ENCODE results near the gene INO80.

INO80 gene

DNA sequence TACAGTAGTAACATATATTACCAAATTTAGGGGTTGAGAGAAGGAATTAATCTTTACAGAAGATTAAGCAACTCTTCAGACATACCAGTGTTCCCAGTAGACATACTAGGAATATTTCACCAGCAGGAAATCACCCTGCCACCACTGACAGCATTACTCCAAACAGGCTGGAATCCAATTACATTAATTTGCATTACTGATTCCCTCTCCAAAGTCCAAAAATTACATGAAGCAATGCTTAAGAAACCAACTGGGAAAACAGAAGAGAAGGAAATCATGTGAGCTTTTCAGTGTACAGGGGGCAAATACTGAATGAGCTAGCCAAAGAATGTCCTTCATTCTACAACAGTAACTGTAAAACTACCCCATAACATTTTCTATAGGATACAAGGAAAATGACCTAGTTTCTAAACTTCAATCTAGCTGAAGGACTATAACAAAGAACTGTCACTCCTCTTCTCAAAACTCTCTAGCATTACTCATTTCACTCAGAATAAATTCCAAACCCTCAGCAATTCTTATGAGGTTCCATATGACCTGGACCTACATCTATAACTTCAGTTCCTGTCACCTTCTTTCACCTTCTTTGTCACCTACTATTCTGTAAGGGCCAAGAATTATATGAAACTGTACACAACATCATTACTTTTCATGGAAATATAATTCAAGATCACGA is 72.7 kb downstream of the INO80 start:
- no peak for DNase-seq (ENCODE audit: low read depth)

DNA sequence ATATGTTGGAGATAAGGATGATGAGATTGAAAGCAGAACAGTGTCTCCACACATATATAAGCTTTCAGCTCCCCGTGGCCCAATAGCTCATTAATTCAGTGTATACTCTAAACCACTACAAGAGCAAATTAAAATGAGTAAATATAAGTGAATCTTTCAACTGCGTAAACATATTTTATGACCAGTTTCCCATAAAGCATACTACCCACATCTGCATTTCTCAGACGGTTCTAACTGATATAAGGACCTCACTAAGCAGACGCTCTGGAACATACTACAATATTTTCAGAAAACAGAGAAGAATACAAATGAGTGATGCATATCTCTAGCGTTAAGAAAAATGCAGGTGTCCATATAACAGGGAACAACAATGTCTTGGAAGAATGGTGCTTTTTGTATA is 73.2 kb downstream of the INO80 start:
- DNase-seq (ENCODE audit: low read depth) = no peak

DNA sequence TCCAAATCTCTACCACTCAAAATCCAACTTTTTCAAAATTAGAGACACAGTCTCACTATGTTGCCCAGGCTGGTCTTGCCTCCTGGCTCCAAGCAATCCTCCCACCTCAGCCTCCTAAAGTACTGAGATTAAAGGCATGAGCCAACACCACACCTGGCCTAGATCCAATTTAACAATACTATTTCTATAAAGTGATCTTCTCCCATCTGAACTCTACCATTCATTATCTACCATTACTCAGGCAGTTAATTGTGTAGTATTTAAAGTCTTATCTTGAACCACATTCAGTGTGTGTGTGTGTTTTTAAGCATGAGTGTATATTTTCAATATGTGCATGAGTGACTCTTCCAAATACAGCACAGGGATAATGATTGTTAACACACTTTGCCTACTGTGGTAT is 77.0 kb downstream of the INO80 start:
- no peak for DNase-seq (ENCODE audit: low read depth)

- no peak for DNase-seq (ENCODE audit: low read depth)
These were observed 84.1 kb downstream of the INO80 start for GRCh38 chr15:41032079-41032328.

DNA sequence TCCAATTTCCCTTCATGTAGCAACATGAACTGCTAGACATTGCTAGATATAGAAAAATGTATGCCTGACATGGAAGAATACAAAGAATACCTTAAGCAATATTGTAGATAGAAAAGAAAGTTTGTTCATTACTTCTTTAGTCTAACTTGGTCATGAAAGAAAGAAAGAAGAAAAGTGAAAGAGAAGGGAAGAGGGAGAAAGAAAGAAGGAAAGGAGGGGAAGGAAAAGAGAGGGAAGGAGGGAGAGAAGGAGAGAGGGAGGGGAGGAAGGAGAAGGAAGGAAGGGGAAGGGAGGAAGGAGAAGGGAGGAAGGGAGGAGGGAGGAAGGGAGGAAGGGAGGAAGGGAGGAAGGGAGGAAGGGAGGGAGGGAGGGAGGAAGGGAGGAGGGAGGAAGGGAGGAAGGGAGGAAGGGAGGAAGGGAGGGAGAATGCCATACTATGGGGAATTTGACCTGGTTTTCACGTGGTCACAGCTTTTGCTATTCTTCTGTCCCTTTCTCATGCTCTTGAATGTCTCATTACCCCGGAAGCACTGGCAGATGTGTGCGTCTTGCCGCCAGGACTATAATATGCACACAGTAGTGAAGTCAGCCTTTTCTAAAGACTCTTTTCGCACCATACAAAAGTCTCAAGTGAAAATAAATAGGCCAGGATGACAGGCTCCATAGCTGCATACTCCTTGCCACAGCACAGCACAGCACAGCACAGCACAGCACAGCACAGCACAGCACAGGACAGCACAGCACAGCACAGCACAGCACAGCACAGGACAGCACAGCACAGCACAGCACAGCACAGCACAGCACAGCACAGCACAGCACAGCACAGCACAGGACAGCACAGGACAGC is 84.6 kb downstream of the INO80 start:
- DNase-seq (ENCODE audit: low read depth) = no peak

DNA sequence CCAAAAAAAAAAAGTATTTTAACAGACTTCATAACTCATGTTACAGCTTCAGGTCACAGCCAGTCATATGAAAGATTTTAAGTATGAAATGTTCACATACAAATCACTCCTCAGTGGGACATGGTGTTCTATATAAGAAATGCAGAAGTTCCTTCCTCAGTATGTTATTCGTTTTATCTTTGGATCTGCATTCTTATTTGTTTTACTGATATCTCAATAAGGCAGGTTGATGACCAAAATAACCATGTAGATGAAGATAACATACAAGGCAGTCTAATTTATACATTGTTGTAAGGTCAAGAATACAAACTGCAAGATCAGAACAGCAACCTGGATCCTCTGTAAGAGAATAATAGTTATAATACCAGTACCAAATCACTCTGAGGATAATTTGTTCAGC is 87.2 kb downstream of the INO80 start:
- DNase-seq (ENCODE audit: low read depth) = no peak

- DNase-seq (ENCODE audit: low read depth) = no peak
These were observed 90.7 kb downstream of the INO80 start for GRCh38 chr15:41025393-41025792.

DNA sequence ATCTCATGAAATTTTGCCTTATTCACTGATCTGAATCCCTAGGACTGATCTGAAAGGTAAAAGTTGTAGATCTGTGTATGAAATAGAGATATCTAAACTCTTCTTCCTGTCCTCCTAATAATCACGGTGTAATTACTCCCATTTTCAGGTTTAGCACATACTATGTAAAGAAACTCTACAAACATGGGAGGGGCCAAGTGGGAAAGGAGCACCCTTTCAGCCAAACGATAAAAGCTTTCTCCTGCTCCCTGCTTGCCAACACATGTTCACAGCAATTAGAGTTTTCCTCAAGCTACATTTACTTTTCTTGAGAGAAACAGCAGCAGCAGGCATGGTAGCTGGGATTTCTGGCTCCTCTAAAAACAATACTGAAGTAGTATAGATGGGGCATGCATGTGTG is 91.2 kb downstream of the INO80 start:
- DNase-seq (ENCODE audit: low read depth) = no peak

GRCh38 chr15:41024131-41024530 is 91.9 kb downstream of the INO80 start:
- peak; percentile 81 for DNase-seq (ENCODE audit: low read depth)

DNA sequence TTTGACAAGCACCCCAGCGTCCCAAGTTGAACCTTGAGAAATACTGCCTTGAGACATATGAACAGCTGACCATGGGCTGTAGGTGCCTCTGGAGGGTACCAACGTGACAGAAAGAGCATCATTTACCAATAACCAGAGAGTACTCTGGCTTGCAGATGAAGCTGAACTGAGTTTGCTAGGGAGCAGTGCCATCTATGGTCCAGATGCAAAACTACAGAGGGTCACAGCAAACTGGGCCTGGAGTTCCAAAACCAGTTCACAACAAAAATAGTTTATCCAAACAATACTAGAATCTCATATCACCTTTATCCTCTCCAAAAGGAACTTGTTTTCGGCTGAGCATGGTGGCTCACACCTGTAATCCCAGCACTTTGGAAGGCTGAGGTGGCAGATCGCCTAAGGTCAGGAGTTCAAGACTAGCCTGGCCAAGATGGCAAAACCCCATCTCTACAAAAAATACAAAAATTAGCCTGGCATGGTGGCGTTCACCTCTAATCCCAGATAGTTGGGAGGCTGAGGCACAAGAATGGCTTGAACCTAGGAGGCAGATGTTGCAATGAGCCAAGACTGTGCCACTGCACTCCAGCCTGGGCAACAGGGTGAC is 93.5 kb downstream of the INO80 start:
- DNase-seq (ENCODE audit: low read depth) = peak; percentile 11

GRCh38 chr15:41020829-41021228 is 95.3 kb downstream of the INO80 start:
- no peak for DNase-seq (ENCODE audit: low read depth)

DNA sequence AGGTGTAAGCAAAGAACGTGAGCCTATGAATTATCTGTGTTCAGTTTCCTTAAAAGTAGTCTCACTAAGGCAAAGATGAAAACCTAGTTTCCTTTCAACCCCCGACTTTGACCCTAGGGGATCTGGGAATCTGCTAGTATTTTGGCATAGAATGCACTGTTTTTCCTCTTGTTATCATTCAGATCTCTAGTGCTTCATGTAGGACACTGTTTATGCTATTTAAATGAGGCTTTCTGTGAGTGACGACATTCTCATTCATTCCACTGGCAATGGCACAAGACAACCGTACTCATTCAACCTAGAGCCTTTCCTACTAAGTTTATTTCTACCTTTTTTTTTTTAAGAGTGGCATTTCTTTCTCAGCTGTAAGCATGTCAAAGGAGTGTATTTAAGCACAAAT is 95.8 kb downstream of the INO80 start:
- no peak for DNase-seq (ENCODE audit: low read depth)

DNA sequence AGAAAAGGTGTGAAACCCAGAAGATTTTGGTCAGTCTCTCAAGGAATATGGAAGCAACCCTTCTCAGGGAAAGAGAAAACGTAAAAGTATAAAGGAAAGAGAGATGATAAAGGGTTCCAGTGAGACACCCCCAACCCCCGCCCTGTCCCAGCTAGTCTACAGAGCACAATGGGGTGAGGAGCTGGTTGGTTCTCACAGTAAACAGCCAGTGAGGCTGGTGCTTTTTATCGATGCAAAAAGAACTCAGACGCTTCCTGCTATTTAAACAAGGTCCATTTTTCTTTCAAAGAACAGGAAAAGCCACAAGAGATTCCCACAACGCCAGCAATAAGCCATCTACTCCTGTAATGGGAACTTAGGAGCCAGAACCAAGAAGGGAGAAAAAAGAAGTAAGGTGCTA is 96.9 kb downstream of the INO80 start:
- DNase-seq (ENCODE audit: low read depth) = no peak

GRCh38 chr15:41018534-41018933 is 97.5 kb downstream of the INO80 start:
- DNase-seq (ENCODE audit: low read depth) = no peak

DNA sequence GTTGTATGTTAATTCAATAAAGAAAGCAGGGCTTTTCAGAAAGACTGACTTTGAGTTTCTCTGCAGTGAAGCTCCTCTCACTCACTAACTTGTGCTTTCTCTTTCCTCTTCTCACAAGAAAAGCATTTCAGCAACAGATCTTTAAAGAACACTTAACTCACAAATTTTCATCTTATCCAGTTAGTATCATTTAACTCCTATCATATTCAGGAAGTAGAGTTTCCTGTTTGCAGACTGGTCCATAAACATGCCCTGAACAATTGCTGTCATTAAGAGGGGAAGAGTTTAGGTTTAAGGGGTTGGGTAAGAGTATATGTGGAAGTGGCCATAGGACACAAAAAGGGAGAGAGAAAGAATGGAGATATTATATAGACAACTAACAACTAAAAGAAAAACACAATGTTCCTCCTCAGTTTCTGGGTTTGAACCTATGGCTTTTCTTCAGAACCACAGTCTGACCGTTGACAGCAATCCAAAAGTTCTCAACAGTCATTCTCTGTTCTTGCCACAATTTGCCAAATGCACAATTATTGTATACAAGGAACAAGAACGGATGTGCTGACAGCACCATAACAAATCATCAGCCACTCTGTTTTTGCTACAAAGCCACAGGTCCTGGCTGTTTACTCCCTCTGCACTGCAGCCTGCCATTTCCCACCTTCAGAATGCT is 98.9 kb downstream of the INO80 start:
- no peak for DNase-seq (ENCODE audit: low read depth)

- DNase-seq (ENCODE audit: low read depth) = no peak
These were observed 102.2 kb downstream of the INO80 start for GRCh38 chr15:41013691-41014414.

- DNase-seq (ENCODE audit: low read depth) = no peak
These were observed 104.8 kb downstream of the INO80 start for GRCh38 chr15:41011055-41011815.

DNA sequence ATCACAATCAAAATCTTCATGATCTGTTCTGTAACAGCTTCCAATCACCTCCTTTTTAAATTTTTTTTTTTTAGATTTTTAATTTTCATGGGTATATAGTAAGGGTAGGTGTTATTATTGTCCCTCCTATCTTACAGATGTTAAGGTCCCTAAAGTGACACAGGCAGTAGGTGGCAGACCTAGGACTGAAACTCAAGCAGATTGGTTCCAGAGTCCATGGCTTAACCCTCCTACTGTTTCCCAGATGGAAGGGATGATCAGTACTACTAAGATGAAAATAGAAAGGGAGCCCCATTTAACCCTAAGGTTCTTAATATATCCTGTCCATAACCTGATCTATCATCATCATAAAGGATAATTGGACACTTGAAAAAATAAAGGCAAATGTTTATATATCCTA is 105.7 kb downstream of the INO80 start:
- no peak for DNase-seq (ENCODE audit: low read depth)

DNA sequence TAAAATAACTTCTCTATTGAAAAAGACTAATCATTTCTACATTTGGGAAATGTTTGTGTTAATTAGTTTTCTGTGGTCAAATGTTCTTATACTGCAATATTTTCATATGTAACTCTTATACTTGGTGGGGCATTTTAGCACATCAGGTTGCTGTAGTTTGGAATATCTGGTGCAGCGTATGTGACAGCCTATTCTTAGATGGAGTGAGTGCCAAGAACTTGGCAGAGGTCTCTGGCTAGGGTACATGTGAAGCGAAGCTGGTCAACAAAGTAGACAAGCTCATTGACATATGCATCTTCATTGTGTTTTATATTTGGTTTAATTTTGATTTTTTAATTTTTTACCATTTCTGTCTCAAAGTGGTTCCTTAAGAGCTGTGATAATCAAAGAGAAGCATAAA is 109.6 kb downstream of the INO80 start:
- DNase-seq (ENCODE audit: low read depth) = no peak

DNA sequence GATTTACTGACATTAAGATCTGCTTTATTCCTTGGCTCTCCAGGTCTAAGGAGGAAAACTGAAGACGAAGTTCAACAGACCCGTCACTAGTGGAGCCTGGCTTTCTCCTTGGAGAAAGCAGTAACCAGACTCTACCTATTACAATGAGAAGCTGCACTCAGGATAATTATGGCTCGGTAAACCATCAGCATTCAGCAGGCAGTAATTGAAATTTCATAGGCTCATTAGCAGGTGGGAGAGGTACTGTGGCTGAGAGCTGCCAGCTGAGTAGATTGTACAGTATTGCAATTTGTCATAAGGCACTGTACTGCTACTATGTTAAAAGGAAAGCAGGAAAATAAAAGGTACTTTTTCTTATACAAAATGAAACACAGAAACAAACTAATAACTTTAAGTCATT is 111.6 kb downstream of the INO80 start:
- DNase-seq (ENCODE audit: low read depth) = no peak

- no peak for DNase-seq (ENCODE audit: low read depth)
These were observed 114.4 kb downstream of the INO80 start for GRCh38 chr15:41001524-41002214.

Data from HS-27A (cell line).